MG63 (cell line): ENCODE data around the gene PSMC1. TPM values are rescaled to one million over a fixed set of nuclear protein-coding genes. Genes with fewer than 3 reads are reported as not detected.

Source experiments
- DNase-seq: peaks from one replicate; pipeline ENCODE4 v3.0.0-alpha.2; 2020
- H3K27me3 ChIP-seq: fragments of 250-450 bp; sonication (Bioruptor Pico); 2 replicates; pipeline ENCODE4 v1.5.1; 2020; ENCODE audit warnings: mild to moderate bottlenecking, moderate library complexity
- H3K36me3 ChIP-seq: fragments of 250-450 bp; sonication (Bioruptor Pico); 2 replicates; pipeline ENCODE4 v1.5.1; 2020; ENCODE audit warnings: mild to moderate bottlenecking, moderate library complexity
- H3K4me3 ChIP-seq: fragments of 250-450 bp; sonication (Bioruptor Pico); 2 replicates; pipeline ENCODE4 v1.5.1; 2020; ENCODE audit warnings: mild to moderate bottlenecking, moderate library complexity
- H3K9me3 ChIP-seq: fragments of 250-450 bp; sonication (Bioruptor Pico); 2 replicates; pipeline ENCODE4 v1.5.1; 2020; ENCODE audit warnings: mild to moderate bottlenecking, moderate library complexity
- total RNA-seq: library from RNA; depleted of rRNA; stranded (reverse); fragments of >200 nt; shearing (Covaris generic); gene quantifications from 2 replicates; pipeline ENCODE4 v1.2.3, GENCODE V29; 2014; ENCODE audit warnings: low replicate concordance; rRNA removed

PSMC1 gene
- total RNA-seq, 1 experiment from 2014 or later = 135 TPM

DNA sequence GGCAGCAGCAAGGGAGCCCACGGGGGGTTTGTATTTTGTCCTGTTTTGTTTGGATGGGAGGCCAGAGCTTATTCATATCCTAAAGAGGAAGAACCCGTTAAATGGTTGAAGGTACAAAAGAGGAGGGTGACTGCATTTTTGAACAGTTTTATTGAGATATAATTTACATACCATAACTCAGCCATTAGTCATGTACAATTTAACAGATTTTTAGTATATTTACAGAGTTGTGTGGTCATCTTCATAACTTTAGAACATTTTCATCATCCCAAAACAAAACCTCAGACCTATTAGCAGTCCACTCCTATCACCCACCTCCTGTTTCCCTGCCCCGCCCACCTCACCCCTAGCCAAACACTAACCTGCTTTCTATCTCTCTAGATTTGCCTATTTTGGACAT lies 62.8 kb downstream of the PSMC1 start:
- H3K4me3 ChIP-seq = no peak overlapping the region
- no peaks in the 10 kb centered on the region for H3K27me3 ChIP-seq
- peaks cover 8% of the 10 kb centered on the region for H3K36me3 ChIP-seq
- no peaks in the 10 kb centered on the region for H3K9me3 ChIP-seq
- DNase-seq = no peak

DNA sequence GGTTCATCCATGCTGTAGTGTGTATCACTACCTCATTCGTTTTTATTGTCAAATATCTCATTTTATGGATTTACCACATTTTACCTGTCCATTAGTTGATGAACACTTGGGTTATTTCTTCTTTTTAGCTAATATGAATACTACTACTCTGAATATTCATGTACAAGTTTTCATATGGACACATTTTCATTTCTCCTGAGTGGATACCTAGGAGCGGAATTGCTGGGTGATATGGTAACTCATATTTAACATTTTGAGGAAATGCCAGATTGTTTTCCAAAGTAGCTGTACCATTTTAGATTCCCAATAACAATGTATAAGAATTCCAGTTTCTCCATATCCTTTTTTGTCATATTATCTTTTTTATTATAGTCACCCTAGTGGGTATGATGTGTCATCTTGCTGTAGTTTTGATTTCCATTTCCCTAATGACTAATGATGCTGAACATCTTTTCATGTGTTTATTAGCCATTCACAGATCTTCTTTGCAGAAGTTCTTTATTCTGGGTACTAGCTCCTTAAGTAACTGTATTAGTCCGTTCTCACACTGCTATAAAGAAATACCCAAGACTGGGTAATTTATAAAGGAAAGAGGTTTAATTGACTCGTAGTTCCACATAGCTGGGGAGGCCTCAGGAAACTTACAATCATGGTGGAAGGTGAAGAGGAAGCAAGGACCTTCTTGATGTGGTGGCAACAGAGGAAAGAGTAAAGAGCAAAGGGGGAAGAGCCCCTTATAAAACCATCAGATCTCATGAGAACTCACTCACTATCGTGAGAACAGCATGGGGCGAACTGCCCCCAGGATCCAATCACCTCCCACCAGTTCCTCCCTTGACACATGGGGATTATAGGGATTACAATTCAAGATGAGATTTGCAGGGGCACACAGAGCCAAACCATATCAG lies 63.5 kb downstream of the PSMC1 start:
- DNase-seq = no peak
- Histone ChIP-seq H3K9me3 (no peaks in the 10 kb centered on the region), H3K27me3 (no peaks in the 10 kb centered on the region), H3K36me3 (peaks cover 4% of the 10 kb centered on the region), H3K4me3 (no peak overlapping the region)

DNA sequence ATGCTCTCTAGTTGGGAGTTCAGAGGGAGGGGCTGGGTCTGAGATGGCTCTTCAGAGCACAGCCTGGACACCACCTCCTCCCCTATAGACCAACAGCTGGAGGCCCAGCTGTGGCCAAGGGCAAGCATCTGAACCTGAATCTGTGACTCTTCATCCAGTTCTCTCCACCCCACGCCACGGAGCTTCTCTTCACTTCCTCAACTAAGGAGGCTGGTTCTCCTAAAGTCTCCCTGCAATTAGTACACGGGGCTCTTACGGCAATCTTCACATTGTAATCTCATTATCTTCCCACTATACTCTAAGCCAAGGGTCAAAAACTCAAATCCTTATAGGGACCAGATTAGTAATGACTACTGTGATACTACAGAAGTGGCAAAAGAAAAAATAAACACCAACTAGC lies 65.5 kb downstream of the PSMC1 start:
- Histone ChIP-seq H3K9me3 (no peaks in the 10 kb centered on the region), H3K27me3 (no peaks in the 10 kb centered on the region), H3K36me3 (no peaks in the 10 kb centered on the region), H3K4me3 (no peak overlapping the region)
- no peak for DNase-seq

Other genes starting within 250 kb of the PSMC1 start
- not detected in 2 replicates for gene KCNK13, start 194.6 kb upstream of the PSMC1 start, total RNA-seq
- gene NRDE2, start 75.4 kb downstream of the PSMC1 start, total RNA-seq = 5.5 and 7.1 TPM in 2 replicates
- 122 and 307 TPM in 2 replicates for gene CALM1, start 140.5 kb downstream of the PSMC1 start, total RNA-seq